SK-N-SH (cell line): ENCODE results near the gene VGF. TPM values are rescaled to one million over a fixed set of nuclear protein-coding genes. Genes with fewer than 3 reads are reported as not detected.

Experiments used
- CTCF ChIA-PET: fragments of 300-600, 350-600 bp; formaldehyde crosslinking; extraction: SDS; loops from one replicate; lab custom pipeline; 2021; lab: Yijun Ruan, JAX
- POLR2A ChIA-PET: fragments of 350-600 bp; sonication (Branson Sonifier 250); formaldehyde crosslinking; extraction: SDS; loops from one replicate; lab custom pipeline; 2020; ENCODE audit warnings: antibody characterized with exemption, inconsistent platforms; lab: Yijun Ruan, JAX
- DNase-seq: peaks from one replicate; pipeline ENCODE4 v3.0.0; 2012
- H2AFZ ChIP-seq: fragments of 200-600 bp; sonication (generic); 2 replicates; pipeline ENCODE4 v1.8.1; 2016; ENCODE audit warnings: antibody characterized with exemption, mild to moderate bottlenecking, low read depth
- H3F3A ChIP-seq: fragments of 200-600 bp; sonication (generic); replicated peaks from 2 replicates; pipeline ENCODE3; 2016; ENCODE audit warnings: antibody characterized with exemption, mild to moderate bottlenecking; ENCODE audit not compliant: insufficient read depth
- H3K27ac ChIP-seq, 2 experiments: fragments of 200-500 bp in 1 of 2; fragments of 200-600 bp in 1 of 2; sonication (Bioruptor generic) in 1 of 2; sonication (generic), shearing (Covaris generic) in 1 of 2; 2 replicates each; pipeline versions ENCODE4 v1.5.1 to v1.6.1; 2014 to 2016; ENCODE audit warnings: low read depth in 2 of 2, inconsistent platforms in 1 of 2, low read length in 1 of 2, mild to moderate bottlenecking in 1 of 2, mixed read lengths in 1 of 2
- H3K27me3 ChIP-seq: fragments of 200-600 bp; sonication (generic), shearing (Covaris generic); 2 replicates; pipeline ENCODE4 v1.6.1; 2016; ENCODE audit warnings: mixed run types; ENCODE audit not compliant: insufficient read depth
- H3K36me3 ChIP-seq, 2 experiments: fragments of 200-500 bp in 1 of 2; fragments of 200-600 bp in 1 of 2; sonication (Bioruptor generic) in 1 of 2; sonication (generic) in 1 of 2; replicated peaks in 1 of 2; 2 replicates each; pipeline versions ENCODE3 to v1.5.1; 2014 to 2016; ENCODE audit warnings: low read length in 1 of 2, mild to moderate bottlenecking in 1 of 2; ENCODE audit not compliant: insufficient read depth in 2 of 2, control insufficient read depth in 1 of 2
- H3K4me1 ChIP-seq, 2 experiments: fragments of 200-500 bp in 1 of 2; fragments of 200-600 bp in 1 of 2; sonication (Bioruptor generic) in 1 of 2; sonication (generic), shearing (Covaris generic) in 1 of 2; 2 replicates each; pipeline versions ENCODE4 v1.5.1 to v1.6.1; 2014 to 2016; ENCODE audit warnings: low read depth in 1 of 2, low read length in 1 of 2, mixed run types in 1 of 2; ENCODE audit not compliant: insufficient read depth in 2 of 2, control insufficient read depth in 1 of 2
- H3K4me2 ChIP-seq: fragments of 200-600 bp; sonication (generic), shearing (Covaris generic); 2 replicates; pipeline ENCODE4 v1.6.1; 2017; ENCODE audit warnings: mixed run types
- H3K4me3 ChIP-seq, 2 experiments: fragments of 200-500 bp in 1 of 2; fragments of 200-600 bp in 1 of 2; sonication (Bioruptor generic) in 1 of 2; sonication (generic), shearing (Covaris generic) in 1 of 2; 2 replicates each; pipeline versions ENCODE4 v1.5.1 to v1.8.1; 2014 to 2016; ENCODE audit warnings: low read depth in 2 of 2, inconsistent platforms in 1 of 2, low read length in 1 of 2, mild to moderate bottlenecking in 1 of 2, mixed read lengths in 1 of 2, moderate library complexity in 1 of 2
- H3K79me2 ChIP-seq: fragments of 200-600 bp; sonication (generic); 2 replicates; pipeline ENCODE4 v1.8.1; 2017; ENCODE audit warnings: mild to moderate bottlenecking; ENCODE audit not compliant: insufficient read depth
- H3K9ac ChIP-seq: fragments of 200-600 bp; sonication (generic); 2 replicates; pipeline ENCODE4 v1.6.1; 2017; ENCODE audit warnings: mixed run types
- H3K9me2 ChIP-seq: fragments of 200-600 bp; sonication (generic); 2 replicates; pipeline ENCODE4 v1.6.1; 2017; ENCODE audit warnings: mixed run types
- H3K9me3 ChIP-seq: fragments of 200-600 bp; sonication (generic); 2 replicates; pipeline ENCODE4 v1.6.1; 2017; ENCODE audit warnings: mixed run types, mild to moderate bottlenecking, moderate library complexity
- H4K20me1 ChIP-seq: fragments of 200-600 bp; sonication (generic); 2 replicates; pipeline ENCODE4 v1.6.1; 2017; ENCODE audit warnings: mild to moderate bottlenecking, mixed run types; ENCODE audit not compliant: insufficient read depth
- CHD2 ChIP-seq: fragments of 150-350 bp; IDR thresholded peaks from 2 replicates; pipeline ENCODE4 v1.6.1; 2018; ENCODE audit warnings: low read length; ENCODE audit not compliant: partially characterized antibody
- EP300 ChIP-seq, 2 experiments: IDR thresholded peaks; 2 replicates each; pipeline versions ENCODE4 v1.4.0 to v1.6.1; 2012; ENCODE audit warnings: borderline replicate concordance in 1 of 2, low read depth in 1 of 2, low read length in 1 of 2
- FOSL2 ChIP-seq: IDR thresholded peaks from 2 replicates; pipeline ENCODE4 v1.4.0; 2012; ENCODE audit warnings: low read depth, mild to moderate bottlenecking, moderate library complexity, borderline replicate concordance
- FOXJ3 ChIP-seq: sonication (generic); formaldehyde crosslinking; IDR thresholded peaks from 2 replicates; pipeline ENCODE4 v1.5.1; 2020; ENCODE audit warnings: mild to moderate bottlenecking, missing genetic modification reagents
- GATA2 ChIP-seq: sonication (generic); formaldehyde crosslinking; IDR thresholded peaks from 2 replicates; pipeline ENCODE4 v1.5.0; 2020; ENCODE audit warnings: mild to moderate bottlenecking, missing genetic modification reagents
- JUND ChIP-seq: IDR thresholded peaks from 2 replicates; pipeline ENCODE4 v1.4.0; 2012
- MEF2A ChIP-seq: IDR thresholded peaks from 2 replicates; pipeline ENCODE4 v1.4.0; 2012; ENCODE audit warnings: low read depth, borderline replicate concordance
- MXI1 ChIP-seq: IDR thresholded peaks from 2 replicates; pipeline ENCODE4 v1.6.1; 2012; ENCODE audit warnings: mild to moderate bottlenecking, low read depth, low read length, improper control_type of control experiment
- NFIC ChIP-seq: IDR thresholded peaks from 2 replicates; pipeline ENCODE4 v1.4.0; 2012; ENCODE audit warnings: borderline replicate concordance
- NRF1 ChIP-seq: IDR thresholded peaks from 2 replicates; pipeline ENCODE4 v1.6.1; 2012; ENCODE audit warnings: low read depth, mild to moderate bottlenecking, low read length
- RAD21 ChIP-seq: IDR thresholded peaks from 2 replicates; pipeline ENCODE4 v1.6.1; 2012; ENCODE audit warnings: mild to moderate bottlenecking, low read length
- RCOR1 ChIP-seq: fragments of 150-350 bp; IDR thresholded peaks from 2 replicates; pipeline ENCODE4 v1.6.1; 2017; ENCODE audit warnings: antibody characterized with exemption, low read length
- RXRA ChIP-seq: IDR thresholded peaks from 2 replicates; pipeline ENCODE4 v1.4.0; 2012; ENCODE audit warnings: low read depth, mild to moderate bottlenecking, borderline replicate concordance
- TEAD4 ChIP-seq: IDR thresholded peaks from 2 replicates; pipeline ENCODE4 v1.4.0; 2012; ENCODE audit warnings: mild to moderate bottlenecking, borderline replicate concordance; ENCODE audit not compliant: insufficient read depth
- YY1 ChIP-seq: IDR thresholded peaks from 2 replicates; pipeline ENCODE4 v1.4.0; 2012; ENCODE audit warnings: low read depth, mild to moderate bottlenecking
- WGBS: methylation state at CpG from one replicate; pipeline ENCODE4 v1.1.6; 2017; ENCODE audit warnings: low lambda C conversion rate; 5-methylcytosine and 5-hydroxymethylcytosine counted together
- polyA plus RNA-seq, 3 experiments: library from polyadenylated mRNA; depleted of rRNA; stranded (reverse); fragments of >200 nt; gene quantifications; 2 replicates each; pipeline ENCODE4 v1.2.3, GENCODE V29; 2012
- TF ChIP-seq, protein P1 (sequence below): IDR thresholded peaks from 2 replicates; pipeline ENCODE4 v1.6.1; 2012; ENCODE audit warnings: mild to moderate bottlenecking, low read depth, low read length, moderate library complexity
- TF ChIP-seq, protein P2 (sequence below): IDR thresholded peaks from 2 replicates; pipeline ENCODE4 v1.4.0; 2012; ENCODE audit warnings: low read depth, borderline replicate concordance
- TF ChIP-seq, protein P3 (sequence below): IDR thresholded peaks from 2 replicates; pipeline ENCODE4 v1.4.0; 2012; ENCODE audit warnings: low read depth

Gene VGF
- polyA plus RNA-seq, 1 of the 3 experiments (the other 2 are of a cell fraction): 54.3 TPM

DNA sequence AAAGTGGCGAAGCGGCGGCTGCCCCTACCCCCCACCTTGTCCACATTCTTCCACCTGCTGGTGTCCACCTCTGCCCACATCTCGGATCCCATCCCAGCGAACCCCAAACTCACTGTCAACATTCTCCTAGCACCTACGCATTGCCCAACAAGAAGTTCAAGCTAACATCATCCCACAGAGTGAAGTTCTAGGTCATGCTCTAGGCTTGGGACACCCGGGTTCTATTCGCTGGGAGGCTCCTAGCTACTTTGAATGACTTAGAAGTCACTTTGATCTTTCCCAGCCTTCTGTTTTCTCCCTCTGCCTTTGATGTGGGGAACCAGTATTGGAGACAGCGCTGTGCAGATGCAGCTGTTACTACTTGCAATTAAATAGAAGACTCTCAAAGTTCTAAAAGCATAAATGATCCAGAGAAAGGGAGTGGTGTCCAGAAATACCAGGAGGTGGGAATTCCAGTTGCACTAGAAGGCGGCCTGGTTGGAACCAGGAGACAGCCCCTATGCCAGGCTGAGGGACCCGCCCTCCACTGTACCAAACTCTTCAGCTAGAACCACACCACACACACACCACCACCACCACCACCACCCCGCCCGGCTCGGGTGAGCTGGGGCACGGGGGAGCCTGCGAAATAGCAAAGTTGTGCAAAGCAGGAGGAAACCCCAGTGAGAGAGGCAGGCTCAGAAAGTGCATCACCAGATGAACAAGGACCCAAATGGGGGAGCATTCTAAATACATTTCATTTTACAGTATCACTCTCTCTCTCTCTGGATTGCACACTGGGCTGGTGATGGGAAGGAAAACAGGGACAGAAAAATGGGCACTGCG lies 5.5 kb upstream of the VGF start:
- Histone ChIP-seq H3K9ac (no peak overlapping the region), H2AFZ (no peak overlapping the region), H3K4me1 (peaks cover 28 to 46% of the 10 kb centered on the region in 2 experiments), H3K36me3 (no peaks in the 10 kb centered on the region), H3K4me3 (no peak overlapping the region; a peak in 1 of 4 replicates), H3F3A (peaks cover 26% of the 10 kb centered on the region), H3K79me2 (no peaks in the 10 kb centered on the region), H3K9me2 (no peaks in the 10 kb centered on the region), H3K27me3 (no peaks in the 10 kb centered on the region; the same call in 1 of the 2 replicates), H3K4me2 (no peak overlapping the region), H3K27ac (peak overlapping the region in 1 of 2 experiments; percentile 59; a peak in 1 of 4 replicates), H3K9me3 (no peaks in the 10 kb centered on the region), H4K20me1 (no peaks in the 10 kb centered on the region)
- ChIA-PET CTCF (interaction anchor here (0.7 to 3.0 kb wide), 23 partner anchors 10 to 337 kb away, joined by 3 to 45 read pairs (median 5); partner anchors contain the start of genes MOGAT3, NAT16, PLOD3 and ZNHIT1), POLR2A (interaction anchor here (0.8 to 1.2 kb wide), 4 partner anchors 10 to 27 kb away, joined by 3 to 9 read pairs (median 4); partner anchors contain the start of gene NAT16)
- 83% methylated on average over 17 of the region's 17 CpGs for WGBS
- DNase-seq: no peak
- no peak for TF ChIP-seq RXRA
- peak; percentile 3 for TF ChIP-seq CHD2

DNA sequence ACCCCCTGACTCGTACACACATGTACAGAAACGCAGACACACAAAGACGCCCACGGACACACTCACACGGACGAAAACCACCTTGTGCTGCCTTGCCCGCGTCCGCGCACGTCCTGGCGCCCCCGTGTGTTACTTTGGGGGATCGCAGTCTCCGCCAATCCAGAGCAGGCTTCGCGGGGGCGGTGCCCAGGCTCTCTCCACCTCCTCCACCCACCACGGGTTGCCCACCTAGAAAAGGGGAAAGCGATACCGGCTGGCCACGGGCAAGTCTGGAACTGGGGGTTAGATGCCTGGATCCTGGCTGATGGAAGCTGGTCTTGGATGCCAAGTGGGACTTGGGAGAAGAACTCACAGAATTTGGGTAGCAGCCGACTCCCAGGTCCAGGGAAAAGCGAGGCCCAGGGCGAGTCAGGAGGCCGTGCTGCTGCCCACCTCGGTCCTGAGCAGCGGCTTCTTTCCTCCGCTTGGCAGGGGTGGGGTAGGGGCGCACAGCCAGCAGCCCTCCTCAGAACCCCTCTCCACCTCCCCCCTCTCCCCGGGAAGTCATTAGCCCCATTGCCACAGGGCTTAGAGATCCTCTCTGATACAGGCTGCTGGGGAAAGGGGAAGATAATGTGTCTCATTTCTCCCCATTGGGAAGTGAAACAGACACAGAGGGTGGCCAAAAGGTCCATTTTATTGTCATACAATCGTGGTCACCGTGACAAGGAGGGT lies 4.6 kb upstream of the VGF start:
- Histone ChIP-seq H3K27ac (peak overlapping the region in 1 of 2 experiments; percentile 59; a peak in 2 of 4 replicates), H3K9me2 (no peaks in the 10 kb centered on the region), H3K4me1 (peaks cover 30 to 52% of the 10 kb centered on the region in 2 experiments), H3K36me3 (no peaks in the 10 kb centered on the region), H3K79me2 (no peaks in the 10 kb centered on the region), H2AFZ (no peak overlapping the region), H3K9ac (no peak overlapping the region), H3F3A (peaks cover 26% of the 10 kb centered on the region), H3K4me2 (peak overlapping the region; percentile 98), H4K20me1 (peaks cover 2% of the 10 kb centered on the region), H3K4me3 (peak overlapping the region; percentile 43 to 49), H3K9me3 (no peaks in the 10 kb centered on the region), H3K27me3 (no peaks in the 10 kb centered on the region; the same call in 1 of the 2 replicates)
- POLR2A ChIA-PET: interaction anchor here (0.8 to 1.2 kb wide), 3 partner anchors 10 to 26 kb away, joined by 4 to 9 read pairs (median 5); partner anchors contain the start of gene NAT16
- CTCF ChIA-PET: interaction anchor here (0.7 to 3.0 kb wide), 20 partner anchors 9 to 336 kb away, joined by 3 to 45 read pairs (median 6); partner anchors contain the start of genes MOGAT3, NAT16, PLOD3 and ZNHIT1
- WGBS: 6% methylated on average over 32 of the region's 33 CpGs
- peak; percentile 94 for DNase-seq
- peak in 1 of 2 experiments; percentile 44; a peak in 1 of 4 replicates for TF ChIP-seq EP300 (IDR thresholded peaks at IDR 0.05; ENCODE audit: borderline replicate concordance in 1 of 2, low read depth in 1 of 2, low read length in 1 of 2)
- TF ChIP-seq CHD2: peak; percentile 45
- TF ChIP-seq, protein P1, sequence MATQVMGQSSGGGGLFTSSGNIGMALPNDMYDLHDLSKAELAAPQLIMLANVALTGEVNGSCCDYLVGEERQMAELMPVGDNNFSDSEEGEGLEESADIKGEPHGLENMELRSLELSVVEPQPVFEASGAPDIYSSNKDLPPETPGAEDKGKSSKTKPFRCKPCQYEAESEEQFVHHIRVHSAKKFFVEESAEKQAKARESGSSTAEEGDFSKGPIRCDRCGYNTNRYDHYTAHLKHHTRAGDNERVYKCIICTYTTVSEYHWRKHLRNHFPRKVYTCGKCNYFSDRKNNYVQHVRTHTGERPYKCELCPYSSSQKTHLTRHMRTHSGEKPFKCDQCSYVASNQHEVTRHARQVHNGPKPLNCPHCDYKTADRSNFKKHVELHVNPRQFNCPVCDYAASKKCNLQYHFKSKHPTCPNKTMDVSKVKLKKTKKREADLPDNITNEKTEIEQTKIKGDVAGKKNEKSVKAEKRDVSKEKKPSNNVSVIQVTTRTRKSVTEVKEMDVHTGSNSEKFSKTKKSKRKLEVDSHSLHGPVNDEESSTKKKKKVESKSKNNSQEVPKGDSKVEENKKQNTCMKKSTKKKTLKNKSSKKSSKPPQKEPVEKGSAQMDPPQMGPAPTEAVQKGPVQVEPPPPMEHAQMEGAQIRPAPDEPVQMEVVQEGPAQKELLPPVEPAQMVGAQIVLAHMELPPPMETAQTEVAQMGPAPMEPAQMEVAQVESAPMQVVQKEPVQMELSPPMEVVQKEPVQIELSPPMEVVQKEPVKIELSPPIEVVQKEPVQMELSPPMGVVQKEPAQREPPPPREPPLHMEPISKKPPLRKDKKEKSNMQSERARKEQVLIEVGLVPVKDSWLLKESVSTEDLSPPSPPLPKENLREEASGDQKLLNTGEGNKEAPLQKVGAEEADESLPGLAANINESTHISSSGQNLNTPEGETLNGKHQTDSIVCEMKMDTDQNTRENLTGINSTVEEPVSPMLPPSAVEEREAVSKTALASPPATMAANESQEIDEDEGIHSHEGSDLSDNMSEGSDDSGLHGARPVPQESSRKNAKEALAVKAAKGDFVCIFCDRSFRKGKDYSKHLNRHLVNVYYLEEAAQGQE: peak; percentile 75
- no peak for TF ChIP-seq RXRA
- TF ChIP-seq, protein P2, sequence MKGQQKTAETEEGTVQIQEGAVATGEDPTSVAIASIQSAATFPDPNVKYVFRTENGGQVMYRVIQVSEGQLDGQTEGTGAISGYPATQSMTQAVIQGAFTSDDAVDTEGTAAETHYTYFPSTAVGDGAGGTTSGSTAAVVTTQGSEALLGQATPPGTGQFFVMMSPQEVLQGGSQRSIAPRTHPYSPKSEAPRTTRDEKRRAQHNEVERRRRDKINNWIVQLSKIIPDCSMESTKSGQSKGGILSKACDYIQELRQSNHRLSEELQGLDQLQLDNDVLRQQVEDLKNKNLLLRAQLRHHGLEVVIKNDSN: no peak
- no peak for TF ChIP-seq RCOR1
- TF ChIP-seq NFIC: no peak
- TF ChIP-seq YY1: no peak
- no peak for TF ChIP-seq FOSL2
- TF ChIP-seq TEAD4: no peak
- peak; percentile 71; the same call in 1 of the 2 replicates for TF ChIP-seq MXI1
- TF ChIP-seq, protein P3, sequence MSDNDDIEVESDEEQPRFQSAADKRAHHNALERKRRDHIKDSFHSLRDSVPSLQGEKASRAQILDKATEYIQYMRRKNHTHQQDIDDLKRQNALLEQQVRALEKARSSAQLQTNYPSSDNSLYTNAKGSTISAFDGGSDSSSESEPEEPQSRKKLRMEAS: peak; percentile 68
- TF ChIP-seq RAD21: peak; percentile 73
- 0 out of 2 replicates have a peak, but pooled peaks have one; percentile 27 for TF ChIP-seq NRF1
- TF ChIP-seq GATA2 (CRISPR knock-in tag): peak; percentile 91
- TF ChIP-seq JUND: no peak
- no peak for TF ChIP-seq FOXJ3 (CRISPR knock-in tag)
- TF ChIP-seq MEF2A: no peak
